CD4-positive, CD25-positive, alpha-beta regulatory T cell (primary cell): ENCODE measurements around the gene ABLIM1. TPM values are rescaled to one million over a fixed set of nuclear protein-coding genes. Genes with fewer than 3 reads are reported as not detected.

Source experiments
- ATAC-seq, 2 donors: fragments of 150-1000 bp; cut with Tn5 transposase; one replicate each; pipeline ENCODE4 v1.10.0; 2021; ENCODE audit warnings: low read depth in 2 of 2, moderate number of reproducible peaks in 2 of 2, moderate library complexity in 1 of 2
- DNase-seq, 3 donors: peaks; one replicate each; pipeline versions ENCODE4 v3.0.0 to v3.0.0-alpha.2; 2012 to 2022; ENCODE audit warnings: mixed read lengths in 1 of 3
- H3K27ac ChIP-seq: one replicate; pipeline ENCODE4 v1.7.0; 2013; ENCODE audit warnings: mild to moderate bottlenecking, low read length; ENCODE audit not compliant: insufficient read depth, poor library complexity, severe bottlenecking
- H3K27me3 ChIP-seq: one replicate; pipeline ENCODE4 v1.7.0; 2013; ENCODE audit warnings: low read length; ENCODE audit not compliant: control insufficient read depth, insufficient read depth
- H3K36me3 ChIP-seq: one replicate; pipeline ENCODE4 v1.7.0; 2013; ENCODE audit warnings: mild to moderate bottlenecking, low read length, moderate library complexity; ENCODE audit not compliant: control insufficient read depth, insufficient read depth
- H3K4me1 ChIP-seq: 2 replicates; pipeline ENCODE4 v1.7.0; 2013; ENCODE audit warnings: mild to moderate bottlenecking, low read length; ENCODE audit not compliant: insufficient read depth, control insufficient read depth, poor library complexity, severe bottlenecking
- H3K4me3 ChIP-seq: one replicate; pipeline ENCODE4 v1.7.0; 2013; ENCODE audit warnings: low read depth, mild to moderate bottlenecking, low read length, moderate library complexity
- H3K9me3 ChIP-seq, 2 experiments: 1 replicate in 1 of 2; 2 replicates in 1 of 2; pipeline ENCODE4 v1.7.0; 2013; ENCODE audit warnings: low read length in 2 of 2, mild to moderate bottlenecking in 1 of 2, moderate library complexity in 1 of 2; ENCODE audit not compliant: control insufficient read depth in 2 of 2
- H3K27ac Mint-ChIP-seq, 3 donors: one replicate each; pipeline ENCODE4 v1.8.0; 2020 to 2022; ENCODE audit warnings: mild to moderate bottlenecking in 3 of 3, mixed read lengths in 3 of 3, moderate library complexity in 2 of 3
- H3K27me3 Mint-ChIP-seq: one replicate; pipeline ENCODE4 v1.8.0; 2022; ENCODE audit warnings: mild to moderate bottlenecking, mixed read lengths
- H3K36me3 Mint-ChIP-seq: one replicate; pipeline ENCODE4 v1.8.0; 2020; ENCODE audit warnings: mixed read lengths
- H3K4me1 Mint-ChIP-seq, 4 donors: one replicate each; pipeline ENCODE4 v1.8.0; 2020 to 2022; ENCODE audit warnings: mixed read lengths in 4 of 4, mild to moderate bottlenecking in 1 of 4
- H3K4me3 Mint-ChIP-seq, 4 donors: one replicate each; pipeline ENCODE4 v1.8.0; 2020 to 2022; ENCODE audit warnings: mild to moderate bottlenecking in 4 of 4, mixed read lengths in 4 of 4, moderate library complexity in 3 of 4
- H3K9me3 Mint-ChIP-seq, 7 donors: one replicate each; pipeline ENCODE4 v1.8.0; 2020 to 2022; ENCODE audit warnings: mixed read lengths in 7 of 7, mild to moderate bottlenecking in 3 of 7, moderate library complexity in 2 of 7
- polyA plus RNA-seq, 4 donors: library from polyadenylated mRNA; unstranded; fragments of 300-500 nt; fragmentation: Illumina TruSeq; gene quantifications; one replicate each; pipeline ENCODE4 v1.2.3, GENCODE V29; 2021
- total RNA-seq: library from RNA; stranded (reverse); gene quantifications from one replicate; pipeline ENCODE4 v1.2.3, GENCODE V29; 2022

Gene ABLIM1
- total and polyA plus RNA-seq, 5 donors from 2014 or later = 101 to 138 (median 131) TPM

GRCh38 chr10:114391599-114391998 lies 266.5 kb downstream of the ABLIM1 start:
- Histone ChIP-seq H3K9me3 (no peaks in the 10 kb centered on the region), H3K4me3 (no peak overlapping the region), H3K36me3 (no peaks in the 10 kb centered on the region), H3K27ac (no peak overlapping the region), H3K27me3 (peaks cover 7% of the 10 kb centered on the region), H3K4me1 (no peaks in the 10 kb centered on the region)
- DNase-seq (no peak), ATAC-seq (no peak)
- H3K9me3 Mint-ChIP-seq = no peaks in the 10 kb centered on the region
- no peak overlapping the region for H3K27ac Mint-ChIP-seq
- no peak overlapping the region for H3K4me3 Mint-ChIP-seq
- H3K27me3 Mint-ChIP-seq = peaks cover 14% of the 10 kb centered on the region
- peaks cover 0 to 4% (median 0%) of the 10 kb centered on the region in 4 donors for H3K4me1 Mint-ChIP-seq
- H3K36me3 Mint-ChIP-seq = no peaks in the 10 kb centered on the region

DNA sequence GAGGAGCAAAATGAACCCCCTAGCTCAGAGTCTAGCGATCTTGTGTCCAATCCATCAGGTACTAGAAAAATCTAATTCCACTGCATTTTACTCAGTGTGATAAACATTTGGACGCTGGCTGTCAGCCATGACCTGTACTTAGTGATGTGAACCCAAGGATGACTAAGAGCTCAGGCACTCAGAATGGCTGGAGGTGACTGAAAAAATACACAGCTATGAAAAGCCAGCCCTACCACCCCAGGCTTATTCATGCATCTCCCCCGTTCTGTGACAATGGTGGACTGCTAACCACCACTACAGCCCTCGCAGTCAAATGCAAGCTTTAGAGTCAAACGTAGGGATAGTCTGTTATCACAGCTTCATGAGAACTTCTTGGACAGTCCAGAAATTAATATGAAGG lies 268.6 kb downstream of the ABLIM1 start:
- Mint-ChIP-seq H3K4me3 (no peak overlapping the region), H3K36me3 (no peaks in the 10 kb centered on the region), H3K9me3 (no peaks in the 10 kb centered on the region), H3K27ac (no peak overlapping the region), H3K27me3 (peaks cover 6% of the 10 kb centered on the region), H3K4me1 (peaks cover 0 to 4% (median 0%) of the 10 kb centered on the region in 4 donors)
- Histone ChIP-seq H3K27me3 (peaks cover 6% of the 10 kb centered on the region), H3K27ac (no peak overlapping the region), H3K36me3 (no peaks in the 10 kb centered on the region), H3K4me3 (no peak overlapping the region), H3K9me3 (no peaks in the 10 kb centered on the region), H3K4me1 (no peaks in the 10 kb centered on the region)
- ATAC-seq = no peak
- DNase-seq = no peak

DNA sequence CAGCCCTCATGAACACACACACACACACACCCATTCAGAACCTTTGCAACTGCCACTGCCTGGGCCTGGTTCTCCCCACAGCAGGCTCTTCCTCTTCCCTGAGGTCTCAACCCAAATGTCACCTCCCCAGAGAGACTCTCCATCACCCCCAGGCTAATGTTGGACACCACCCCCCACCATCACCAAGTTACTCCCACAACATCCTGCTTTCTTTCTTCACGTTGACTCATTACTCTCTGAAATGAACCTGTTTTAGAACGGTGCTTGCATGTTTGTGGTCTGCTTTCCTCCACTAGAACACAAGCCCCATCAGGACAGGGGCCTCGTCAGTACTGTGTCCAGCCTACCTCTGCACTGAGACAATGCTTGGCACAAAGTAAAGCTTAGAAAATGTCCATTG lies 269.8 kb downstream of the ABLIM1 start:
- Mint-ChIP-seq H3K9me3 (no peaks in the 10 kb centered on the region), H3K27ac (no peak overlapping the region), H3K27me3 (peaks cover 13% of the 10 kb centered on the region), H3K4me3 (no peak overlapping the region), H3K36me3 (no peaks in the 10 kb centered on the region), H3K4me1 (peaks cover 0 to 4% (median 0%) of the 10 kb centered on the region in 4 donors)
- ATAC-seq = no peak
- Histone ChIP-seq H3K9me3 (no peaks in the 10 kb centered on the region), H3K4me3 (no peak overlapping the region), H3K27ac (no peak overlapping the region), H3K36me3 (no peaks in the 10 kb centered on the region), H3K4me1 (no peaks in the 10 kb centered on the region), H3K27me3 (peaks cover 3% of the 10 kb centered on the region)
- peak in 1 of 3 donors; percentile 29 for DNase-seq

DNA sequence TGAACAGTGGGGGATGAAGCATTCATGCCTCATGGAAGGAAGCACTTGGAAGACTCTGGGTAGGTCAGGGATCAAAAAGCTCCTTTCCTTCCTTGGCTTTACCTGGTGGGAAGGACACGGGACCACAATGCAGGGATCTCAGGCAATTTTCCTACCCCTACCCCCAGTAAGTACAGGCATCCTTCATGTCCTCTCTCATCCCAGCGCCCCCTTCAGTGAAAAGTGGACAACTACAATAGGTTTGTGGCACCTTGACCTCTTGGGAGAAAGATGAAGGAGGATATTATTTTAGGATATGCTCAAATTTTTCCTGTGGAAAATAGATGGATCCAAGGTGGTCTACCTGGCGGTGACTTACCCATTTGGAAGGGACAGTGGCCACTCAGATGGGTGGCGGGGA lies 270.3 kb downstream of the ABLIM1 start:
- Histone ChIP-seq H3K9me3 (no peaks in the 10 kb centered on the region), H3K36me3 (no peaks in the 10 kb centered on the region), H3K4me1 (no peaks in the 10 kb centered on the region), H3K4me3 (no peak overlapping the region), H3K27ac (no peak overlapping the region), H3K27me3 (no peaks in the 10 kb centered on the region)
- H3K4me3 Mint-ChIP-seq = no peak overlapping the region
- DNase-seq = no peak
- no peak for ATAC-seq
- peaks cover 0 to 4% (median 0%) of the 10 kb centered on the region in 4 donors for H3K4me1 Mint-ChIP-seq
- no peaks in the 10 kb centered on the region for H3K9me3 Mint-ChIP-seq
- H3K27me3 Mint-ChIP-seq = peaks cover 18% of the 10 kb centered on the region
- H3K27ac Mint-ChIP-seq = no peak overlapping the region
- H3K36me3 Mint-ChIP-seq = no peaks in the 10 kb centered on the region

- ATAC-seq (no peak), DNase-seq (no peak)
- no peak overlapping the region for H3K27ac Mint-ChIP-seq
- H3K4me3 ChIP-seq = no peak overlapping the region
- no peak overlapping the region for H3K27ac ChIP-seq
- H3K4me1 ChIP-seq = no peaks in the 10 kb centered on the region
- H3K4me1 Mint-ChIP-seq = peaks cover 0 to 4% (median 0%) of the 10 kb centered on the region in 4 donors
- H3K4me3 Mint-ChIP-seq = no peak overlapping the region
- H3K9me3 ChIP-seq = no peaks in the 10 kb centered on the region
- no peaks in the 10 kb centered on the region for H3K9me3 Mint-ChIP-seq
- H3K27me3 ChIP-seq = no peaks in the 10 kb centered on the region
- H3K36me3 ChIP-seq = no peaks in the 10 kb centered on the region
- no peaks in the 10 kb centered on the region for H3K36me3 Mint-ChIP-seq
- H3K27me3 Mint-ChIP-seq = peaks cover 19% of the 10 kb centered on the region
Measured at GRCh38 chr10:114386452-114386851, 271.6 kb downstream of the ABLIM1 start.

DNA sequence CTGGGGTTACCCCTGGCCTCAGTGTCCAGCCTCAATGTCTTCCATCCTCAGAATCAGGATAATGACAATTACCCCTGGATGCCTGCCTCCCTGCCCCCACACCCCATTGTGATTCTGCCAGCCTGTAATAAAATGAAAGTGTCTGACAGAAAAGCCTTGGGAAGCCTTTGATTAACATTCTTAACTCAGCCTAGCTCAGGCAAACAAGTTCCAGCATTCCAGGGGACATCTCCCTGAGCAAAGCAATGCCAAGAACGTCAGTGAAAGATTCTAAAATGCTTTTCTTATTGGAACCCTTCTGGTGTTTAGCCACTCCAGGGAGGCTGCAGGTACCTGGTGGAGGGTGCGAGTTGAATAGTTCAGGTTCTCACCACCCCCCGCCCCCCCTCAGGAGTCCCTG lies 272.5 kb downstream of the ABLIM1 start:
- peaks cover 6% of the 10 kb centered on the region for H3K27me3 ChIP-seq
- no peaks in the 10 kb centered on the region for H3K36me3 ChIP-seq
- peaks cover 19% of the 10 kb centered on the region for H3K27me3 Mint-ChIP-seq
- DNase-seq (no peak), ATAC-seq (no peak)
- no peaks in the 10 kb centered on the region for H3K9me3 Mint-ChIP-seq
- peaks cover 0 to 4% (median 0%) of the 10 kb centered on the region in 4 donors for H3K4me1 Mint-ChIP-seq
- H3K4me3 Mint-ChIP-seq = no peak overlapping the region
- H3K36me3 Mint-ChIP-seq = no peaks in the 10 kb centered on the region
- H3K4me3 ChIP-seq = no peak overlapping the region
- H3K9me3 ChIP-seq = no peaks in the 10 kb centered on the region
- no peak overlapping the region for H3K27ac Mint-ChIP-seq
- H3K4me1 ChIP-seq = no peaks in the 10 kb centered on the region
- no peak overlapping the region for H3K27ac ChIP-seq

- Histone ChIP-seq H3K27ac (no peak overlapping the region), H3K4me1 (no peaks in the 10 kb centered on the region), H3K4me3 (no peak overlapping the region), H3K27me3 (peaks cover 12% of the 10 kb centered on the region), H3K9me3 (no peaks in the 10 kb centered on the region), H3K36me3 (no peaks in the 10 kb centered on the region)
- Mint-ChIP-seq H3K4me1 (peaks cover 0 to 4% (median 0%) of the 10 kb centered on the region in 4 donors), H3K36me3 (no peaks in the 10 kb centered on the region), H3K27ac (no peak overlapping the region), H3K9me3 (no peaks in the 10 kb centered on the region), H3K4me3 (no peak overlapping the region), H3K27me3 (peaks cover 13% of the 10 kb centered on the region)
- DNase-seq (no peak), ATAC-seq (no peak)
Measured at GRCh38 chr10:114384601-114385000, 273.5 kb downstream of the ABLIM1 start.

GRCh38 chr10:114384181-114384580 lies 273.9 kb downstream of the ABLIM1 start:
- H3K27me3 Mint-ChIP-seq = peaks cover 13% of the 10 kb centered on the region
- no peak overlapping the region for H3K4me3 Mint-ChIP-seq

More at GRCh38 chr10:114384181-114384580, 273.9 kb downstream of the ABLIM1 start:
- H3K4me3 ChIP-seq = no peak overlapping the region
- peaks cover 14% of the 10 kb centered on the region for H3K27me3 ChIP-seq
- DNase-seq (no peak), ATAC-seq (no peak)
- Mint-ChIP-seq H3K36me3 (no peaks in the 10 kb centered on the region), H3K4me1 (peaks cover 0 to 4% (median 0%) of the 10 kb centered on the region in 4 donors), H3K9me3 (no peaks in the 10 kb centered on the region), H3K27ac (no peak overlapping the region)
- H3K27ac ChIP-seq = no peak overlapping the region
- H3K4me1 ChIP-seq = no peaks in the 10 kb centered on the region
- H3K9me3 ChIP-seq = no peaks in the 10 kb centered on the region
- no peaks in the 10 kb centered on the region for H3K36me3 ChIP-seq
